Measurements from ENCODE around the gene SEC14L1.

SEC14L1 gene

GRCh38 chr17:77143306-77143705 is 2.5 kb downstream of the SEC14L1 start:
- H4K20me1 ChIP-seq = peaks cover 8 to 71% (median 27%) of the 10 kb centered on the region in 11 experiments; a peak in 14 of 22 replicates
- TF ChIP-seq Cebpa-rat (IDR thresholded peaks at IDR 0.05) = no peak
- peaks cover 43 to 79% (median 55%) of the 10 kb centered on the region in 10 experiments for H3K4me1 ChIP-seq
- no peaks in the 10 kb centered on the region for H3K27me3 ChIP-seq
- H3K36me3 ChIP-seq = peaks cover 39 to 67% (median 56%) of the 10 kb centered on the region in 11 experiments
- no peak overlapping the region for H3K27ac ChIP-seq
- H3K9me3 ChIP-seq (replicated peaks in 1 of 11) = peaks cover 9 to 13% (median 10%) of the 10 kb centered on the region in 11 experiments
- H3K9ac ChIP-seq = peak overlapping the region in 2 of 11 experiments; percentile 91 to 93; a peak in 4 of 22 replicates
- H3K4me2 ChIP-seq = peak overlapping the region; percentile 80 to 94 (median 86); a peak in 21 of 22 replicates
- H3K4me3 ChIP-seq = peak overlapping the region in 3 of 10 experiments; percentile 82 to 85 (median 85); a peak in 5 of 20 replicates

GRCh38 chr17:77144227-77144626 is 3.5 kb downstream of the SEC14L1 start:
- Histone ChIP-seq H3K9me3 (replicated peaks in 1 of 11) (peaks cover under 1 to 4% (median 1%) of the 10 kb centered on the region in 11 experiments; a peak in 13 of 22 replicates), H3K27ac (0 out of 22 replicates have a peak overlapping the region, but pooled peaks of 1 of the 11 experiments have one; percentile 5), H3K4me1 (peaks cover 40 to 76% (median 52%) of the 10 kb centered on the region in 10 experiments), H3K9ac (peak overlapping the region in 1 of 11 experiments; percentile 91; a peak in 2 of 22 replicates), H3K4me2 (peak overlapping the region in 4 of 11 experiments; percentile 81 to 93 (median 93); a peak in 6 of 22 replicates), H4K20me1 (peaks cover 8 to 80% (median 35%) of the 10 kb centered on the region in 11 experiments; a peak in 14 of 22 replicates), H3K4me3 (no peak overlapping the region), H3K27me3 (no peaks in the 10 kb centered on the region), H3K36me3 (peaks cover 48 to 73% (median 64%) of the 10 kb centered on the region in 11 experiments)
- no peak for TF ChIP-seq Cebpa-rat (IDR thresholded peaks at IDR 0.05)

- TF ChIP-seq Cebpa-rat (IDR thresholded peaks at IDR 0.05) = no peak
- peak overlapping the region in 1 of 10 experiments; percentile 17; a peak in 1 of 20 replicates for H3K4me3 ChIP-seq
- peak overlapping the region in 1 of 11 experiments; percentile 23; a peak in 1 of 22 replicates for H3K27ac ChIP-seq
- H3K9me3 ChIP-seq (replicated peaks in 1 of 11) = no peaks in the 10 kb centered on the region
- peaks cover 40 to 67% (median 49%) of the 10 kb centered on the region in 10 experiments for H3K4me1 ChIP-seq
- H4K20me1 ChIP-seq = peaks cover 8 to 90% (median 36%) of the 10 kb centered on the region in 11 experiments; a peak in 15 of 22 replicates
- no peaks in the 10 kb centered on the region for H3K27me3 ChIP-seq
- peaks cover 52 to 82% (median 74%) of the 10 kb centered on the region in 11 experiments for H3K36me3 ChIP-seq
- H3K9ac ChIP-seq = peak overlapping the region in 5 of 11 experiments; percentile 34 to 64 (median 38); a peak in 6 of 22 replicates
- peak overlapping the region in 10 of 11 experiments; percentile 20 to 93 (median 48); a peak in 12 of 22 replicates for H3K4me2 ChIP-seq
These were observed 4.4 kb downstream of the SEC14L1 start for GRCh38 chr17:77145224-77145611.

- H3K36me3 ChIP-seq = peaks cover 52 to 88% (median 78%) of the 10 kb centered on the region in 11 experiments
- H4K20me1 ChIP-seq = peaks cover 8 to 95% (median 37%) of the 10 kb centered on the region in 11 experiments; a peak in 15 of 22 replicates
- peak overlapping the region in 10 of 11 experiments; percentile 20 to 93 (median 48); a peak in 18 of 22 replicates for H3K4me2 ChIP-seq
- peak overlapping the region in 1 of 10 experiments; percentile 17; a peak in 1 of 20 replicates for H3K4me3 ChIP-seq
- no peaks in the 10 kb centered on the region for H3K9me3 ChIP-seq (replicated peaks in 1 of 11)
- H3K4me1 ChIP-seq = peaks cover 43 to 71% (median 54%) of the 10 kb centered on the region in 10 experiments
- TF ChIP-seq Cebpa-rat (IDR thresholded peaks at IDR 0.05) = no peak
- no peaks in the 10 kb centered on the region for H3K27me3 ChIP-seq
- peak overlapping the region in 5 of 11 experiments; percentile 11 to 30 (median 20); a peak in 4 of 22 replicates for H3K27ac ChIP-seq
- H3K9ac ChIP-seq = peak overlapping the region in 7 of 11 experiments; percentile 16 to 64 (median 38); a peak in 9 of 22 replicates
These were observed 5.0 kb downstream of the SEC14L1 start for GRCh38 chr17:77145612-77146245.

- Histone ChIP-seq H3K4me3 (no peak overlapping the region), H3K9ac (peak overlapping the region in 5 of 11 experiments; percentile 32 to 64 (median 38); a peak in 5 of 22 replicates), H3K27me3 (no peaks in the 10 kb centered on the region), H3K4me2 (peak overlapping the region in 10 of 11 experiments; percentile 20 to 93 (median 48); a peak in 17 of 22 replicates), H4K20me1 (peaks cover 8 to 100% (median 37%) of the 10 kb centered on the region in 11 experiments; a peak in 15 of 22 replicates), H3K4me1 (peaks cover 43 to 75% (median 54%) of the 10 kb centered on the region in 10 experiments), H3K9me3 (replicated peaks in 1 of 11) (no peaks in the 10 kb centered on the region), H3K27ac (peak overlapping the region in 5 of 11 experiments; percentile 11 to 30 (median 20); a peak in 4 of 22 replicates), H3K36me3 (peaks cover 52 to 93% (median 84%) of the 10 kb centered on the region in 11 experiments)
- TF ChIP-seq Cebpa-rat (IDR thresholded peaks at IDR 0.05) = no peak
These were observed 5.5 kb downstream of the SEC14L1 start for GRCh38 chr17:77146246-77146632.

GRCh38 chr17:77146882-77147281 is 6.1 kb downstream of the SEC14L1 start:
- Histone ChIP-seq H3K27me3 (no peaks in the 10 kb centered on the region), H3K4me2 (peak overlapping the region in 1 of 11 experiments; percentile 93; a peak in 1 of 22 replicates), H3K4me3 (no peak overlapping the region), H3K9me3 (replicated peaks in 1 of 11) (no peaks in the 10 kb centered on the region), H3K27ac (no peak overlapping the region), H3K36me3 (peaks cover 52 to 99% (median 90%) of the 10 kb centered on the region in 11 experiments), H4K20me1 (peaks cover 7 to 100% (median 41%) of the 10 kb centered on the region in 11 experiments; a peak in 15 of 22 replicates), H3K9ac (no peak overlapping the region), H3K4me1 (peaks cover 40 to 81% (median 54%) of the 10 kb centered on the region in 10 experiments)
- no peak for TF ChIP-seq Cebpa-rat (IDR thresholded peaks at IDR 0.05)

GRCh38 chr17:77147357-77147801 is 6.6 kb downstream of the SEC14L1 start:
- H3K27me3 ChIP-seq = no peaks in the 10 kb centered on the region
- H3K4me2 ChIP-seq = no peak overlapping the region
- peaks cover 2 to 100% (median 38%) of the 10 kb centered on the region in 11 experiments; a peak in 15 of 22 replicates for H4K20me1 ChIP-seq
- peaks cover 40 to 82% (median 54%) of the 10 kb centered on the region in 10 experiments for H3K4me1 ChIP-seq
- no peak overlapping the region for H3K9ac ChIP-seq
- no peaks in the 10 kb centered on the region for H3K9me3 ChIP-seq (replicated peaks in 1 of 11)
- no peak overlapping the region for H3K27ac ChIP-seq
- no peak overlapping the region for H3K4me3 ChIP-seq
- no peak for TF ChIP-seq Cebpa-rat (IDR thresholded peaks at IDR 0.05)
- peaks cover 52 to 100% (median 91%) of the 10 kb centered on the region in 11 experiments for H3K36me3 ChIP-seq

- peaks cover 48 to 100% (median 84%) of the 10 kb centered on the region in 11 experiments for H3K36me3 ChIP-seq
- no peaks in the 10 kb centered on the region for H3K27me3 ChIP-seq
- no peak overlapping the region for H3K4me2 ChIP-seq
- H3K4me3 ChIP-seq = no peak overlapping the region
- H3K4me1 ChIP-seq = peaks cover 39 to 82% (median 53%) of the 10 kb centered on the region in 10 experiments
- peaks cover 0 to 100% (median 39%) of the 10 kb centered on the region in 11 experiments; a peak in 15 of 22 replicates for H4K20me1 ChIP-seq
- no peak overlapping the region for H3K27ac ChIP-seq
- no peaks in the 10 kb centered on the region for H3K9me3 ChIP-seq (replicated peaks in 1 of 11)
- no peak for TF ChIP-seq Cebpa-rat (IDR thresholded peaks at IDR 0.05)
- no peak overlapping the region; a peak in 1 of 22 replicates for H3K9ac ChIP-seq
These were observed 7.5 kb downstream of the SEC14L1 start for GRCh38 chr17:77148077-77148939.

Measured in BLaER1 treated with 17β-estradiol and CSF1 and Interleukin-3, amounts not matched to agents 10 nM and 100 nM (cell line).